Measurements from ENCODE around the gene DOCK8.

The DOCK8 gene

DNA sequence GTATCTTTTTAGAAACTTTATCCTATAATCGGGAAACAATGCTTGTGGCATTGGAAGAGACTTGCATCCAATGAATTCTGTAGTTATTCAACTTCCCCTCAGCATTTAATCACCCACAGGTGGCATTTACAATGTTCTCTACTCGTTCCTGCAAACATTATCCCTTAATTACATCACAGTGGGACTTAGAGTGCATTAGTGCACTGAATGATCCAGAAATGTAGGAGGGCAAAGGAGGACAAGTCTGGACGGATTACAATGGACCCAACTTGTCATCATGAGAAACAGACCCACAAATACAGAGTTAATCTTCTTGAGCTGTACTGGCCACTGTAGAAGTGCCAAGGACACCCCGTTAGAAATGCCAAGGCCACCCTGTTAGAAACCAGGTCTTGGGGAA is 129.1 kb downstream of the DOCK8 start:
- intact Hi-C loops (cut with DNase I), result no loop called here
- DNase-seq, result no peak

DNA sequence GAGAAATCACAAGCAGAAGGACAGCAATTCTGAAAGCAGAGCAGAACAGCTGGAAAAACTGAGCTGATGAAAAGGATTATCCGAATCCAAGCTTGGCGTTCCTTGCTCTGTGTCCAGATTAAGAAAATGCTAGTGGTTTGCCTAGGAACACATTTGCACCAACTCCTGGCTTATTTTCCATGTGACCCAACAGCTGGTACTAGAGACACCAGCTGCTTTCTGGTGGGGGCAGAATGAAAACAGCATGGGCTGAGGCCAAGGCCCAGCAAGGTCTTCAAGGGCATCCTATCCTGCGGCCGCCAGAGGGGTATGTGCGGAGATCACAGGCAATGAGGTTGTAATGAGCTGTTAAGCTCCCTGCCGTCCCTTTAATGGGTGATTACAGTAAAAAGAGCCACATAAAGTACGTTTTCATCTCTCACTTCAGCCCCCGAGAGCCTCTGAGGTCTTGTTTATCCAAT is 131.5 kb downstream of the DOCK8 start:
- DNase-seq, result no peak
- intact Hi-C loops (cut with DNase I), result no loop called here

GRCh38 chr9:347667-348292 is 133.1 kb downstream of the DOCK8 start:
- peak in 2 of 42 donors; percentile 8 to 12 for DNase-seq
- intact Hi-C loops (cut with DNase I), result no loop called here

DNA sequence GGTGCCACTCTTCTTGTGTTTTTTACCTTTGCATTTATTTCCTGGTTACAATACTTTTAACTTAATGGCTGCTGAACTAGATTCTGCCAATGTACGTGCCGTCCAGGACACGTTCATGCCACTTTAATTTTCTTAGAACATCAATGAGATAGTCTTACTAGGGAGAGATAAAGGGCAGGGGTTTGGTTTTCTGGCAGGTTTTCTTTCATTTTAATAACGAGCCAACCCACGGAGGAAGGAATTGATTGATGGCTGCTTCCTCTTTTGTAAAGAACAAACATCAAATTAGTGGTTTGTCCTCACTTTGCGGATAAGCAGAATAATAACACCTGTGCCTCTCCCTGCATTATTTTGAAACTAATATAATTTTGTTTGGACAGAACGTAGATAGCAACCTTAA is 135.7 kb downstream of the DOCK8 start:
- DNase-seq, result no peak
- intact Hi-C loops (cut with DNase I), result no loop called here

DNA sequence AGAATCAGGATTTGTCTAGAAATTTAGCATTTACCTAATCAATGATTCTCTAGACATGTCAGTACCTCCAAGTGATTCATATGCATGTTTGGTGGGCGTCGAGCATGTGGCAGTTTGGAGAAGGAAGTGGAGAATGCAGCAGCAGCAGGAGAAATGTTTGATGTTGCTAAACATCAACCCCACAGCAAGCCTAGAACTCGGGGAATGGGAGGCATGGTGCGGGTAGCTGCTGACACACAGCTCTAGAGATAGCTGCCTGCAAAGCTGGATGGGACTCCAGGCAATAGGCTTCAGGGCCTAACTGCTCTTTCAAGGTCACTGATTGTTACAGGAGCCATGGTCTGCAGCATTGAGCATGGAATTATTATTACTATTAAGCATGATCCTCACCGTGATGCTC is 137.3 kb downstream of the DOCK8 start:
- intact Hi-C loops (cut with DNase I), result no loop called here
- no peak for DNase-seq

DNA sequence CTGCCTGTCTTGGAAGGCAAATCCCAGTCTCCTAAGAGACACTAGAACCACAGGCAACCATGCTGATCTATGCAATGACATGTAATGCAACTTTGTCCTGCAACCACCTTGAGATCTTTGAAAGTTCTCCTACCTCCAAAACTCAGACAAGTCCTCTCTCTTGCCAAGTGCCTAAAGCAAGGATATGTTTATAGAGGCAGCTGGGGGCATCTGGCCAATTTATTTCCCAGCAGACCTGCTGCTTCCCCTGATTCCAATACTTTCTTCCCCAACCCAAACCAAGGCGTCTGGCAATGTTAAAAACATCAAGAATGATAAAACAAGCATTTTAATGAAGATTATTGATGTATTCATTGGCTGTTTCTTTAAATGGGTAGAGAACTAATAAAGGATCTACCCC is 138.4 kb downstream of the DOCK8 start:
- DNase-seq, result no peak
- intact Hi-C loops (cut with DNase I), result no loop called here

DNA sequence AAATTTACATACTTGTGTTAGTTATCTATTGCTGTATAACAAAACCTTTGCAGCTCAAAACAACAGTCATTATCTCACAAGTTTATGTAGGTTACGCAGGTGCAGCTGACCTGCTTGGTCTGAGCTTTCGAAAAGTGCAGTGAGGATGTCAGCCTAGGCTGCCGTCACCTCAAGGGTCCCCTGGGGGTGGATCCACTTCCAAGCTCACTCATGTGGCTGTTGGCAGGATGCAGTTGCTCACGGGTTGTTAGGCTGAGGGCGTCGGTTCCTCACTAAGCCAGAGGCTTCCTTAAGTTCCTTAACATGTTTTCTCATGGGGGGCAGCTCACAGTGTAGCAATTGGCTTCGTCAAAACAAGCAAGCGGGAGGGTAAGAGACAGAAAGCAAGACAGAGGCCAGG is 139.8 kb downstream of the DOCK8 start:
- intact Hi-C loops (cut with DNase I), result no loop called here
- no peak for DNase-seq

DNA sequence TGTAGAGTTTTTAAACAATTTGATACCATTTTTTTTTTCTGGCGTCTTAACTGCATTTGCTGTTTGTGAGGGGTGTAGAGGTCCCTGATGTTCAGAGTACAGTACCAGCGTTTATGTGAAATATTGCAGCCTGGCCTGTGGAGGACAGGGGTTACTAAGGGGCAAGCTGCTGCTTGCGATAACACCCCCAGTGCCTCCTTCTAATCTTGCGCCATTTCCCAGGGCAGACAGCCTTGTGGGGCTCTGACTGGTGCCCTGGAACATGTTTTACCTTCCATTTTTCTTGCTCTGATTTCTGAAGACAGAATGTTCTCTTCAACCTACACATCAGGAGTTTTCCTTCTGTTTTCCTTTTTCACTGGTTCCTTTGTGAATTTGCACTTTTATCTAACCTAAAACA is 142.9 kb downstream of the DOCK8 start:
- intact Hi-C loops (cut with DNase I), result no loop called here
- DNase-seq, result no peak

DNA sequence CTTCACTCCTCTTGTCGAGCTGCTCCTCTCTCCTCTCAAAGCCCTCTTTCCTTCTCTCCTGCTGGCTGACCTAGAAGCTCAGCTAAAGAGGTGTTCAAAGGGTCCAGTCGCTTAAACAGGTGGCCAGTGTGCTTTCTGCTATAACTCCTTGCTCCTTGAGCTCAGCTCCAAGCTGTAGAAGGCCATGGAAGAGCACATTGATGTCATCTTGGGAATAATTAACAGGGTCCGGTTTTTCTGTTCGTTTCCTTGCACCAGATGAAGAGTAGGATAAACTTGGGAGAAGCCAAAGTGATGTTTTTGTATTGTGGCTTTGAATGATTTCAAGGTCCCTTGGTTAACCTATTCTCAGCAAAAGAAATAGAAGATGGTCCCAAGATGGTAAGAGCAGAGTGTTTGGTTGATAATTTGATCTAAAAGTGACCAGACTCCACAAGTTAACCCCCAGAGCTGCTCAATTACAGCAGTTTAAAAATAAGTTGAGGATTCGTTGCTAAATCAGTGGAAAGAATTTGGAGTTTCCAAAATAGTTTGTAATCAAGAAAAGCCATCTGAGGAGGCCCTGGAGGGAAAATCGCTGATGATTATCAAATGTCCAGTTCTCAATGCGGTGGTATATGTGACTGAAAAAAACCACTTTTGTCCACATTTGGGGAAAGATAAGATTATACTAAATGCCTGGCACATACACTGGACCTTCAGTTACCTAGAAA is 148.1 kb downstream of the DOCK8 start:
- intact Hi-C loops (cut with DNase I), result no loop called here

DNA sequence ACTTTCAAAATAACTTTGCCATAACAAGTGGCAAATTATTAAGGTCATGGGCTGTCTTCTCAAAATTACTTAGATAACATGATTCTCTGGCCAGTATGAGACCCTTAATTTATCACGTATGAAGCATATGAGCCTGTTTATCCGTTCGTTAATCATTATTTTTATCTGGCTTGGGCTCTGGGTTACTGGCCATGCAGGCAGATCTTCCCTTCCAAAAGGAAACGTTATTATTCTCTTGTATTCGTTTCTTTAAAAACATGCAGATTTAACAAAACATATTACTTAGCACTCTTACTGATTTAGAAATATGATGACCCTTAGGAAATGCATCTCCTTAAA is 148.6 kb downstream of the DOCK8 start:
- DNase-seq, result no peak
- intact Hi-C loops (cut with DNase I), result no loop called here

More for the DNA sequence above, 148.1 kb downstream of the DOCK8 start:
- DNase-seq, result no peak

- intact Hi-C loops (cut with DNase I), result no loop called here
- no peak for DNase-seq
Measured at GRCh38 chr9:365436-365835, 150.8 kb downstream of the DOCK8 start.

DNA sequence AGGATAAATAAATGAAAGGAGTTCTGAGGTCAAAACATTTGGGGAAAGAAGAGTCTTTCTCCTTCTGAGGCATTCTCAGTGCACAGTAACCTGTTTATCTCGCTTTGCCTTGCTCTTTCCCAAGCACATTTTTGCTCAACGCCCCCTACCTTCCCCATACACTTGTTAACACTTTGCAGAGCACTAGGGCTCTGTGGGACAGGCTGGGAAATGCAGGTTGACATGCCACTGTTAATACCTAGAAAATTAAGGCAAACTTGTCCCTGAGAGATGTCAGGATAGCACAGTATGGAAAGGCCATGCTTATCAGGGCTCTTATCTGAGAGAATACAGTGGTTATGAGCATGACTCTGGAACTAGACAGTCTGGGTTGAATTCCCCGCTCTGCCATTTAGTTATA is 152.0 kb downstream of the DOCK8 start:
- DNase-seq, result no peak
- intact Hi-C loops (cut with DNase I), result no loop called here

- DNase-seq, result no peak
- intact Hi-C loops (cut with DNase I), result no loop called here
Measured at GRCh38 chr9:370086-370485, 155.4 kb downstream of the DOCK8 start.

DNA sequence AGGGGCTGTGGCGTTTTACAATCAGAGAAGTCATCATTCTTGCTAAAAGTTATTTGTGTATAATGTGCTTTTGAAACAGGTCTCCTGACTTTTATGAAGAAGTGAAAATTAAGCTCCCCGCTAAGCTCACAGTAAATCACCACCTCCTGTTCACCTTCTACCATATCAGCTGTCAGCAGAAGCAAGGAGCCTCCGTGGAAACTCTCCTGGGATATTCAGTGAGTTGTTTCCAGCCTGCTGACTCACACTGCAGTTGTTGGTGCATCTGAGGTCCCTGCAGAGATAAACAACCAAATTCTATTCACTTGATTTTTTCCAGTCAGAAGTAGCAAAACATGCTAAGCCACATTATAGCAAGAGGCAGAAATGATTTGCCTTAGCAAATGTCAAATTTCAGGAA is 156.7 kb downstream of the DOCK8 start:
- no peak for DNase-seq
- intact Hi-C loops (cut with DNase I), result no loop called here

DNA sequence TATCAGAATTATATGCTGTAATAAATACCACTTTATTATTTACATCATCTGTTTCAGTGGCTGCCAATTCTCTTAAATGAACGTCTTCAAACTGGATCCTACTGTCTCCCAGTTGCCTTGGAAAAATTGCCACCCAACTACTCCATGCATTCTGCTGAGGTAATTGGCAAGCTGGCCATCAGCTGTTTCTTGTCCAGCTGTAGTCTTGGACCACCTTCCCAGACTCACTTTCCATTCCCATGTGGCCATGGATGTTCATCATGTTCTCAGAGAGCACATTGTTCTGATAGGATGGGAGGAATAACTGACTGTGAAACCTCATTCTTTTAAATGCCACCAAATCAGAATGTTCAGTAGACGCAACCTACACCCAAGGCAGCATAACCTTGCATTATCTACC is 157.5 kb downstream of the DOCK8 start:
- intact Hi-C loops (cut with DNase I), result no loop called here

DNA sequence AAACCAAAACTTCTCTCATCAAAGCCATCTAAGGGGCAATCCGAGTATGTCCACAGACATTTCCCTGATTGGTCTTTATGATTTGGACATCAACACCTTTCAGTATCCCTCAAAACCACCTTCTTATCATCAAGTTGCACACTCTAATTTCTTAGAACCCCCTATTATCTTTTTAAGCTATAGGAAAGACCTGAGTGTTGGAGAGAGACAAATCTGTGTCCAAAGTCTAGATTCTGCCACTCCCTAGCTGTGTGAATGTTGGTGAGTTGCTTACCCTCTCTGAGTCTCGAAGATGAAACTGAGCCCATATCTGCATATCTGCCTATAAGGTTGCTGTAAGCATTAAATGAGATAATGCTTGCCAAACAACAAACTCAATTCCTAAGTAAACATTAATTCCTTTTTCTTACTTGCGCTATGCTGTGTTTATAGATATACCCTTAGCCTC is 159.1 kb downstream of the DOCK8 start:
- no peak for DNase-seq
- intact Hi-C loops (cut with DNase I), result no loop called here

More for the DNA sequence above, 157.5 kb downstream of the DOCK8 start:
- DNase-seq, result no peak

DNA sequence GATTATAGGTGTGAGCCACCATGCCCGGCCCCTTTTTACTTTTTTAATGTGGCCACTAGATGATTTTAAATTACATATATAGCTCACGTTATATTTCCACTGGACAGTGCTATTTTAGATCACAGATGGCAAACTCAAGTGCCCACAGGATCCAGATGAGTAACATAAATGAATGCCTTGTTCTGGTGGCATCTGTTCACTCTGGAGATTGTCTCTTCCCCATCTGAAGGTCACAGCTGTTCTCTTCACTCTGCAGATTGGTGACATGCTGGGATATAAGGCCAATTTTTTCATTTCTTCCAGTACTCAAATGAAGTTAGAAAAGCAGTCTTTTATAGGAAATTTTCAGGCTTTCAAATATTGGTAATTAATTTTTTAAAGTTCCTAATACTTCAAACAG is 160.1 kb downstream of the DOCK8 start:
- intact Hi-C loops (cut with DNase I), result no loop called here
- DNase-seq, result no peak

DNA sequence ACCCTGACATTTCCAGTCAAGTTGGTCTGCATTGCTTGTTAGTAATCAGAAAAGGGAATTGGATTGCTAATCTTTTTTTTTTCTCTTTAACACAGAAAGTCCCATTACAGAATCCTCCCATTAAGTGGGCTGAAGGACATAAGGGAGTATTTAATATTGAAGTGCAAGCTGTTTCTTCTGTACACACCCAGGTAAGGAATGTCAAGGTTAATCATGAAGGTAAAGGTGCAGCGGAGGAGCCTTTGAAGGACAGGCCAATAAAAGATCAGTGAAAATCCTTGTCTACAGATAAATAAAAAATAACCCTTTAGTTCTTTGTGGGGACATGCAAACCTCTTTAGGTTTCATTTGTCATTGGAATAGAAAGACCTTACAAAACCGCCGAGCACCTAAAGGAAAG is 161.4 kb downstream of the DOCK8 start:
- intact Hi-C loops (cut with DNase I), result no loop called here
- no peak for DNase-seq

GRCh38 chr9:378263-378662 is 163.6 kb downstream of the DOCK8 start:
- DNase-seq, result no peak
- intact Hi-C loops (cut with DNase I), result no loop called here

DNA sequence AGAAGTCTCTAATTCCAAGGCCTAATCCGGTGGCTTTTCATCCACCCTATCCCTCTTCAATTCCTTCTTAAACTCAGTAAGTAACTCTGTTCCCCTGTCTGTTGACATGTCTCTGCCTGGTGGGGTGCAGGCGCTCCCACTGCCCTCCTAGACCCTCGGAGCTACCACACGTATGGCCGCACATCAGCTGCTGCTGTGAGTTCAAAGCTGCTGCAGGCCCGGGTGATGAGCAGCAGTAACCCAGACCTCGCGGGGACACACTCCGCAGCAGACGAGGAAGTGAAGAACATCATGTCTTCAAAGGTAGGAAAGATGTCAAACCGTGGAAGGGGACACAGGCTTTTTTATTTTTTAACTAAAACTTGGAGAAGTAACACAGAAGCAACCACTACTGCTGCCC is 167.7 kb downstream of the DOCK8 start:
- intact Hi-C loops (cut with DNase I), result loop anchor here (10.0 kb wide), 3 partner anchors 162 to 622 kb away; no protein-coding TSS in a partner anchor
- no peak for DNase-seq

DNA sequence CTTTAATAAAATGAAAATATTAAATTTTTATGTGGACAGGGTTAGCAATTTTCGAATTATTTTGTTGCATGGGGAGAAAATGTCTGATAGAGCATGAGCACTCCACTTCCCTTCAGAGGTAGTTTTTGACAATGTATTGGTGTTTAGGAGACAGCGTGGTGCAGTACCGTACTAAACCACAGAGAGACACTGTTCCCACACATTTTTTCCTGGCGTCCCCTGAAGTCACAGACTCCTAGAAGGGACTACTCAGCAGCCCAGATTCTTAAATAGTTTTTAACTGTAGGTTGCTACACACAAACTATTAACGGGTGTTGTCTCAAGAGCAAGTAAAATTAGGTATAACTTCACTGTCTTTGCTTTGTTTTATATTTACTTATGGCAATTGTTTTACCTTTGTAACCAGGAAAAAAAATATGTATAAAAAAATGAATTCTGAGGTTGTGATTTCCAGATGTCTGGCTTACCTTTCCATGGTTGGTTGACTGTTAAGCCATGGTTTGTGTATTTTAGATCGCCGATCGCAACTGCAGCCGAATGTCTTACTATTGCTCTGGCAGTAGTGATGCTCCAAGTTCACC is 171.2 kb downstream of the DOCK8 start:
- intact Hi-C loops (cut with DNase I), result loop anchor here (10.0 kb wide), 3 partner anchors 159 to 619 kb away; no protein-coding TSS in a partner anchor
- DNase-seq, result peak in 39 of 42 donors; percentile 14 to 84 (median 64)

Data from head of caudate nucleus (tissue), 42 donors.